Bronchial epithelial cell (primary cell): ENCODE data around the gene SCLT1. TPM values are rescaled to one million over a fixed set of nuclear protein-coding genes. Genes with fewer than 3 reads are reported as not detected.

Experiments
- DNase-seq: peaks from one replicate; pipeline ENCODE4 v3.0.0-alpha.2; 2010; ENCODE audit warnings: low read depth
- FAIRE-seq: peaks from 2 replicates; lab custom pipeline; 2011; peaks lifted over from hg19 to GRCh38; lab: Jason Lieb, UNC
- H3K27me3 ChIP-seq: 2 replicates; pipeline ENCODE4 v1.5.1; 2011; ENCODE audit warnings: low read length; ENCODE audit not compliant: control insufficient read depth, insufficient read depth
- H3K36me3 ChIP-seq: 2 replicates; pipeline ENCODE4 v1.5.1; 2011; ENCODE audit warnings: low read length; ENCODE audit not compliant: control insufficient read depth, insufficient read depth
- H3K4me3 ChIP-seq: 2 replicates; pipeline ENCODE4 v1.5.1; 2011; ENCODE audit warnings: mild to moderate bottlenecking, low read depth, low read length, control low read depth
- total RNA-seq: library from RNA; depleted of rRNA; stranded (reverse); fragments of >200 nt; gene quantifications from 2 replicates; pipeline ENCODE4 v1.2.1, GENCODE V29; 2014
- TF ChIP-seq, protein P1 (sequence below): IDR thresholded peaks from 2 replicates; pipeline ENCODE4 v1.5.1; 2011; ENCODE audit warnings: mild to moderate bottlenecking, moderate library complexity, low read length, control low read depth, inconsistent platforms; ENCODE audit not compliant: insufficient read depth, severe bottlenecking

The SCLT1 gene
- total RNA-seq, 1 donor from 2014 or later: 5.3 TPM

DNA sequence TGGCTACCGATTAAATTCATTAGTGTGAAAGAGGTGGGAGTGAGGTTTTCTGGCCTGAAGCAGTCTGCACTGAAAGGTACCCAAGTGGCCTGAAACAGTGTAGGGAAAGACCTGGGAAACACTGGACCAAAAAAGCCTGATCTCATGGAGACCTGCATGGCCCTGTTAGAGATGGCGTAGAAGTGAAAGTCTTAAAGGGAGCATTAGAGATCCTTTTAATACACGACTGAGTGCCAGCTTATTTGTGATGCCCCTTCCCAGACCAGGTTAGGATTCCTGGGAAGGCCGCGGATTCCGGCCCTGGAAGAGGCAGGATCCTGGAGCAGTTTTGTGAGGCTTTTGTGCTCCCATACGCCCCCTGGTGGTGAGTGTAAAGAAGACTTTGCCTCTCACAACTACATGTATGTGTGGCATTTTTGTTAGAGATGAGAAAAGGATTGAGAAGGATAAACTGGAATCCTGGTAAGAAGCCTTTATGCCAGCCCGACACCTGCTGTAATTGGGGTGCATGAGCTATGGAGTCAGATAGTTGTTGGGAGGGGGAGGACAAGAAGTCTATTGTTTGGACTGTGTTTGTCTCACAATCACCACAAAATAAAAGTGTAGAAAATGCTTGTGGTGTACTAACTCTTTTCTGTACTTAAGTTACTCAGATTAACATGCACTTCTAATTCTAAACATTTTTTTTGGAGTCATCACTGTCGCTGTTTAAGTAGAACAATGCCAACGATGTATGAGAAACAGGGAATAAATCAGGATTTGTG, 229.8 kb downstream of the SCLT1 start:
- FAIRE-seq (no peak), DNase-seq (peak; percentile 52)
- Histone ChIP-seq H3K4me3 (no peak overlapping the region), H3K36me3 (no peaks in the 10 kb centered on the region), H3K27me3 (no peaks in the 10 kb centered on the region)
- TF ChIP-seq, protein P1, sequence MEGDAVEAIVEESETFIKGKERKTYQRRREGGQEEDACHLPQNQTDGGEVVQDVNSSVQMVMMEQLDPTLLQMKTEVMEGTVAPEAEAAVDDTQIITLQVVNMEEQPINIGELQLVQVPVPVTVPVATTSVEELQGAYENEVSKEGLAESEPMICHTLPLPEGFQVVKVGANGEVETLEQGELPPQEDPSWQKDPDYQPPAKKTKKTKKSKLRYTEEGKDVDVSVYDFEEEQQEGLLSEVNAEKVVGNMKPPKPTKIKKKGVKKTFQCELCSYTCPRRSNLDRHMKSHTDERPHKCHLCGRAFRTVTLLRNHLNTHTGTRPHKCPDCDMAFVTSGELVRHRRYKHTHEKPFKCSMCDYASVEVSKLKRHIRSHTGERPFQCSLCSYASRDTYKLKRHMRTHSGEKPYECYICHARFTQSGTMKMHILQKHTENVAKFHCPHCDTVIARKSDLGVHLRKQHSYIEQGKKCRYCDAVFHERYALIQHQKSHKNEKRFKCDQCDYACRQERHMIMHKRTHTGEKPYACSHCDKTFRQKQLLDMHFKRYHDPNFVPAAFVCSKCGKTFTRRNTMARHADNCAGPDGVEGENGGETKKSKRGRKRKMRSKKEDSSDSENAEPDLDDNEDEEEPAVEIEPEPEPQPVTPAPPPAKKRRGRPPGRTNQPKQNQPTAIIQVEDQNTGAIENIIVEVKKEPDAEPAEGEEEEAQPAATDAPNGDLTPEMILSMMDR: peak; percentile 77

GRCh38 chr4:128862608-128863311, 230.6 kb downstream of the SCLT1 start:
- FAIRE-seq: no peak
- no peak overlapping the region for H3K4me3 ChIP-seq
- H3K36me3 ChIP-seq: no peaks in the 10 kb centered on the region
- no peaks in the 10 kb centered on the region for H3K27me3 ChIP-seq
- DNase-seq: peak; percentile 11
- TF ChIP-seq, protein P1: no peak

DNA sequence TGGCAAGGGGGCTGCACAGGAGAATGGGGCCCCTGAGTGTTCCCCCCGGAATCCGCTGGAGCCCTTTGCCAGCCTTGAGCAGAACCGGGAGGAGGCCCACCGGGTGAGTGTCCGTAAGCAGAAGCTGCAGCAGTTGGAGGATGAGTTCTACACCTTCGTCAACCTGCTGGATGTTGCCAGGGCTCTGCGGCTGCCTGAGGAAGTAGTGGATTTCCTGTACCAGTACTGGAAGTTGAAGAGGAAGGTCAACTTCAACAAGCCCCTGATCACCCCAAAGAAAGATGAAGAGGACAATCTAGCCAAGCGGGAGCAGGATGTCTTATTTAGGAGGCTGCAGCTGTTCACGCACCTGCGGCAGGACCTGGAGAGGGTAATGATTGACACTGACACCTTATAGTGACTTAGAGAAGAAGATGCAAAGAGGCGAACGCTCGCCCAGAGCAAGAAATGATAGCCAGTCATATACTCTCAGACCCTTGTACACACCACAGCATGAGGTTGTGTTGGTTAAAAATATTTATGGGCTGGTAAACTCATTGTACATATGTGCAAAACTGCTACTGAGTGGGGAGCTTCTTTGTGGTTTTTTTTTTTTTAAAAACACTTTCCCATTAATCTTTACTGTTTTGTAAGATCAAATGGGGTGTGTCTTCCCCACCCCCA, 231.4 kb downstream of the SCLT1 start:
- no peak for DNase-seq
- Histone ChIP-seq H3K36me3 (peaks cover 2% of the 10 kb centered on the region), H3K27me3 (no peaks in the 10 kb centered on the region), H3K4me3 (no peak overlapping the region)
- no peak for FAIRE-seq
- TF ChIP-seq, protein P1: no peak

DNA sequence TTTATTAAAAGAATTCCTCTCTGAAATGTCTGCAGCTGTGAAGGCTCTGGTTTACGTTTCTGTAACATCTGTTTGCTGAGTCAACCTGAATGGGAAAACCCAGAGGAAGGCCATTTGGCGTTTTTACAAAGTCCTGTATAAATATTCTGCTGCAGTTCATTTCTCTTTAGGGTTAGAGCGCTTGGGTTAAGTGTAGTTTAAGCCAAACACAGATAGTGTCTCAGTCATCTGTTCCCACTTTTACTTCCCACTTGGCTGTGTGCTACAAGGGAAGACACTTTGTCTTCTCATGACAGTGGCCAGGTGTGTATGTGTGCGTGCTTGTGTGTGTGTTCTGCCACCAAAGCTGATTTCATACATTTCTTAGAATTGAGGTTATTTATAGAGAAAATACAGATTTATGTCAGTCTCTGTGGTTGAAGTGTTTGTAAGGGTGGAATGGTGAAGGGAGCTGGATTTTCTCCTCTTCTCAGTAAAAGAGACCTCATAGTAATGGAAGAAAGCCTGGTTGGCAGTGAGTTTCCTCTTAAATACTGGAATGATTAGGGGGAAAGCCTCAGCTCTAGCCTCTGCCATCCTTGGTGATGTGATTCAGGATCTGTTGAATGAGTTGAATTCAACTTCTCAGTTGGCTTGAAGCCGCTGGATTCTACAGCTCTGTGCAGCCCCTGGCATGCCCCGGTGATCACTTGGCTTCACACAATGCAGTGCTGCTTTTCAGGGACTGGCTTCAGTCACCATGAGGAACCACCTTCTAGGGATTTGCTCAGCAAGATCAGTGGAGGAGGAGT, 233.3 kb downstream of the SCLT1 start:
- no peaks in the 10 kb centered on the region for H3K27me3 ChIP-seq
- DNase-seq (no peak), FAIRE-seq (no peak)
- no peak overlapping the region for H3K4me3 ChIP-seq
- TF ChIP-seq, protein P1: no peak
- peaks cover 8% of the 10 kb centered on the region for H3K36me3 ChIP-seq

DNA sequence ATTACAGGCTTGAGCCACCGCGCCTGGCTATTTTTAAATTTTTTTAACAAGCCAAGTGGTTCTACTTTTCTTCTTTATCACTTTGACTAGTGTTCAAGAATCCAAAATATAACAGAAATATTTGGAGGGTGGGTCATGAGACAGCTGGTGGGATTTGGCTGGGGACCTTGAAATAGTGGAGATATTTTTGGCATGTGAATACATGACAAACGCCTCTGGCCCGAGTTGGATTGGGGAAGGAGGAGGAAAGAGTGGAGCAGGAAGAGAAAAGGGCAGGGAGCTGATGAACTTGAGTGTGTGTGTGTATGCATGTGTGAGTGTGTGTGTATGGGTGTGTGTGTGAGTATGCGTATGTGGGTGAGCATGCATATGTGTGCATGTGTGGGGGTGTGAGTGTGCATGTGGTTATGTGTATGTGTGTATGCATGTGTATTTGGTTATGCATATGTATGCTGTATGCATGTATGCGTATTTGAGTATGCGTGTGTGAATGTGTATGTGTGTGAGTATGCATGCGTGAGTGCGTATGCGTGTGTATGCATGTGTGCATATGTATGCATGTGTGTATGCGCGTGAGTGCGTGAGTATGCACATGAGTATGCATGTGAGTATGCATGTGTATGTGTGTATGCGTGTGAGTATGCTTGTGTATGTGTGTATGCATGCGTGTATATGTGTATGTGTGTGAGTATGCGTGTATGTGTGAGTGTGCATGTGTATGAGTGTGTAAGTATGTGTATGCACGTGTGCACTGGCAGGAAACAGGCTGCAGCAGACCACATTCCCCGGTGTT, 234.3 kb downstream of the SCLT1 start:
- H3K4me3 ChIP-seq: no peak overlapping the region
- peaks cover 11% of the 10 kb centered on the region for H3K36me3 ChIP-seq
- no peak for DNase-seq
- peak; percentile 90 for FAIRE-seq
- TF ChIP-seq, protein P1: no peak
- H3K27me3 ChIP-seq: no peaks in the 10 kb centered on the region
